GM12878 (cell line): ENCODE measurements around the gene IL1RAP. TPM values are rescaled to one million over a fixed set of nuclear protein-coding genes. Genes with fewer than 3 reads are reported as not detected.

ENCODE experiments used
- ATAC-seq: fragments of 200-7000 bp; cut with Tn5 transposase; 3 replicates; pipeline ENCODE4 v1.9.1; 2020; ENCODE audit warnings: mild to moderate bottlenecking, moderate library complexity
- BruUV-seq: library from RNA; stranded (reverse); fragments of 400-500 nt; replicated peaks from 2 replicates; lab custom pipeline; 2021; lab: Mats Ljungman, UMichigan
- CTCF ChIA-PET: fragments of 300-600 bp; sonication (Branson Sonifier 250); formaldehyde crosslinking; extraction: SDS; loops from one replicate; lab custom pipeline; 2021; ENCODE audit warnings: inconsistent platforms; lab: Yijun Ruan, JAX
- POLR2A ChIA-PET: fragments of 350-600 bp; formaldehyde crosslinking; extraction: SDS; loops from one replicate; lab custom pipeline; 2021; ENCODE audit warnings: inconsistent platforms; lab: Charles Lee
- RAD21 ChIA-PET: fragments of 300-600 bp; sonication (Branson Sonifier 250); formaldehyde crosslinking; loops from one replicate; lab custom pipeline; 2023; ENCODE audit warnings: antibody characterized with exemption; ENCODE audit not compliant: unreplicated experiment; lab: Charles Lee
- SMC1A ChIA-PET: fragments of 300-600 bp; sonication (Branson Sonifier 250); formaldehyde crosslinking; loops from one replicate; lab custom pipeline; 2023; ENCODE audit not compliant: unreplicated experiment, uncharacterized antibody; lab: Charles Lee
- DNase-seq: peaks from one replicate; pipeline ENCODE4 v3.0.0-alpha.2; 2011; ENCODE audit warnings: low read depth, low spot score
- FAIRE-seq: peaks from 3 replicates; lab custom pipeline; 2011; peaks lifted over from hg19 to GRCh38; lab: Jason Lieb, UNC
- H2AFZ ChIP-seq: 2 replicates; pipeline ENCODE4 v1.6.0; 2011; ENCODE audit warnings: low read depth, low read length, control low read depth; ENCODE audit not compliant: control insufficient read depth
- H3K27ac ChIP-seq: 2 replicates; pipeline ENCODE4 v1.5.1; 2011; ENCODE audit warnings: control low read depth; ENCODE audit not compliant: control insufficient read depth, insufficient read depth
- H3K27me3 ChIP-seq, 2 experiments: replicated peaks in 1 of 2; 2 replicates each; pipeline versions ENCODE4 v1.6.0 to v1.6.1; 2011; ENCODE audit warnings: low read length in 1 of 2; ENCODE audit not compliant: control insufficient read depth in 2 of 2, insufficient read depth in 2 of 2
- H3K36me3 ChIP-seq, 2 experiments: 2 replicates each; pipeline ENCODE4 v1.5.1; 2011; ENCODE audit warnings: low read length in 1 of 2; ENCODE audit not compliant: control insufficient read depth in 2 of 2, insufficient read depth in 2 of 2
- H3K4me1 ChIP-seq: 2 replicates; pipeline ENCODE4 v1.6.1; 2011; ENCODE audit warnings: mild to moderate bottlenecking, low read length, moderate library complexity, mixed read lengths; ENCODE audit not compliant: control insufficient read depth, insufficient read depth
- H3K4me2 ChIP-seq: 2 replicates; pipeline ENCODE4 v1.6.0; 2011; ENCODE audit warnings: control low read depth; ENCODE audit not compliant: control insufficient read depth, insufficient read depth
- H3K4me3 ChIP-seq: fragments of 200-600 bp; sonication (generic); 2 replicates; pipeline ENCODE4 v1.5.1; 2016
- H3K79me2 ChIP-seq: 2 replicates; pipeline ENCODE4 v1.6.0; 2011; ENCODE audit warnings: low read length; ENCODE audit not compliant: control insufficient read depth, insufficient read depth
- H3K9ac ChIP-seq: 2 replicates; pipeline ENCODE4 v1.8.0; 2011; ENCODE audit warnings: low read length, control low read depth, mixed read lengths; ENCODE audit not compliant: control insufficient read depth, insufficient read depth
- H3K9me3 ChIP-seq: replicated peaks from 3 replicates; pipeline ENCODE4 v1.5.1; 2011; ENCODE audit warnings: mild to moderate bottlenecking, low read length; ENCODE audit not compliant: control insufficient read depth, insufficient read depth
- H4K20me1 ChIP-seq: 2 replicates; pipeline ENCODE4 v1.6.0; 2011; ENCODE audit not compliant: control insufficient read depth, insufficient read depth
- CBX3 ChIP-seq: fragments of 200-600 bp; sonication (generic); IDR thresholded peaks from 2 replicates; pipeline ENCODE4 v1.6.1; 2016; ENCODE audit warnings: low read depth, borderline replicate concordance
- CHD1 ChIP-seq: IDR thresholded peaks from 2 replicates; pipeline ENCODE4 v1.6.1; 2012; ENCODE audit warnings: low read depth, low read length, improper control_type of control experiment
- ESRRA ChIP-seq: IDR thresholded peaks from 2 replicates; pipeline ENCODE4 v1.6.1; 2012; ENCODE audit warnings: mild to moderate bottlenecking, low read length, improper control_type of control experiment
- EZH2 ChIP-seq: IDR thresholded peaks from 2 replicates; pipeline ENCODE4 v1.6.1; 2012; ENCODE audit warnings: low read depth, mild to moderate bottlenecking, control low read depth, inconsistent platforms, low read length, borderline replicate concordance; ENCODE audit not compliant: control insufficient read depth
- FOXK2 ChIP-seq: fragments of 450-650 bp; IDR thresholded peaks from 2 replicates; pipeline ENCODE4 v1.6.1; 2017; ENCODE audit warnings: mild to moderate bottlenecking, moderate library complexity
- HDAC2 ChIP-seq: fragments of 200-600 bp; sonication (generic); IDR thresholded peaks from 2 replicates; pipeline ENCODE4 v1.6.1; 2017
- IRF4 ChIP-seq: IDR thresholded peaks from 2 replicates; pipeline ENCODE4 v1.6.1; 2011; ENCODE audit warnings: low read depth, low read length
- JUNB ChIP-seq: IDR thresholded peaks from 2 replicates; pipeline ENCODE4 v1.6.1; 2016; ENCODE audit warnings: antibody characterized with exemption, mild to moderate bottlenecking
- NFXL1 ChIP-seq: fragments of 450-650 bp; IDR thresholded peaks from 2 replicates; pipeline ENCODE4 v1.6.1; 2017; ENCODE audit warnings: antibody characterized with exemption, mild to moderate bottlenecking, borderline replicate concordance
- PAX5 ChIP-seq: IDR thresholded peaks from 2 replicates; pipeline ENCODE4 v1.6.1; 2011; ENCODE audit warnings: low read depth, low read length, borderline replicate concordance
- POLR2A ChIP-seq: IDR thresholded peaks from 2 replicates; pipeline ENCODE4 v1.6.1; 2011; ENCODE audit warnings: low read depth, mild to moderate bottlenecking, low read length
- RELA ChIP-seq: fragments of 450-650 bp; IDR thresholded peaks from 2 replicates; pipeline ENCODE4 v1.8.0; 2014; ENCODE audit warnings: borderline replicate concordance; ENCODE audit not compliant: partially characterized antibody
- SIN3A ChIP-seq: IDR thresholded peaks from 2 replicates; pipeline ENCODE4 v1.6.1; 2012; ENCODE audit warnings: low read depth, low read length, improper control_type of control experiment
- SMAD1 ChIP-seq: fragments of 450-650 bp; IDR thresholded peaks from 2 replicates; pipeline ENCODE4 v1.6.1; 2018; ENCODE audit warnings: mild to moderate bottlenecking, low read depth; ENCODE audit not compliant: partially characterized antibody
- SREBF2 ChIP-seq: IDR thresholded peaks from 2 replicates; pipeline ENCODE4 v1.6.1; 2012; ENCODE audit warnings: mild to moderate bottlenecking, low read length
- STAT3 ChIP-seq: IDR thresholded peaks from 2 replicates; pipeline ENCODE4 v1.6.1; 2011; ENCODE audit warnings: low read depth, low read length, improper control_type of control experiment
- YY1 ChIP-seq: IDR thresholded peaks from 2 replicates; pipeline ENCODE4 v1.6.1; 2011; ENCODE audit warnings: low read depth, mild to moderate bottlenecking, low read length
- ZNF217 ChIP-seq: fragments of 450-650 bp; IDR thresholded peaks from 2 replicates; pipeline ENCODE4 v1.6.1; 2017; ENCODE audit warnings: antibody characterized with exemption, mild to moderate bottlenecking
- ZNF384 ChIP-seq: IDR thresholded peaks from 2 replicates; pipeline ENCODE4 v1.6.1; 2012; ENCODE audit warnings: low read depth, mild to moderate bottlenecking, low read length, improper control_type of control experiment, borderline replicate concordance
- ZZZ3 ChIP-seq: IDR thresholded peaks from 2 replicates; pipeline ENCODE4 v1.6.1; 2011; ENCODE audit warnings: low read depth; ENCODE audit not compliant: control insufficient read depth, insufficient read length
- WGBS: methylation state at CpG from one replicate; pipeline ENCODE4 v1.1.6; 2016; ENCODE audit warnings: low lambda C conversion rate; ENCODE audit not compliant: insufficient replicate concordance, insufficient coverage; ENCODE audit errors: missing lambda C conversion rate; 5-methylcytosine and 5-hydroxymethylcytosine counted together
- in situ Hi-C: fragments of 300-500 bp; cut with MboI; formaldehyde crosslinking; loops from 9 replicates; pipeline ENCODE4 v1.14.3; 2018; ENCODE audit warnings: mixed read lengths
- intact Hi-C: fragments of 100-400 bp; cut with micrococcal nuclease; formaldehyde crosslinking; loops from one replicate; pipeline ENCODE4 v1.14.2; 2022; ENCODE audit not compliant: unreplicated experiment
- polyA plus RNA-seq, 11 experiments: library from polyadenylated mRNA; depleted of rRNA in 4 of 11; unstranded in 6 of 11; stranded (reverse) in 5 of 11; fragments of >200 nt; fragmentation: Nextera tagmentation in 4 of 11; fragmentation: Illumina TruSeq in 1 of 11; extraction: Ambion mirVana in 4 of 11; extraction: Trizol in 1 of 11; gene quantifications; 1 replicate in 1 of 11; 2 replicates in 10 of 11; pipeline versions ENCODE4 v1.2.1 to v1.2.3, GENCODE V29; 2011 to 2016; ENCODE audit warnings: inconsistent platforms in 2 of 11, missing spikeins in 2 of 11, low read depth in 1 of 11
- total RNA-seq, 4 experiments: library from RNA; depleted of rRNA in 3 of 4; stranded (reverse); fragments of >200 nt in 3 of 4; fragmentation: Illumina TruSeq in 1 of 4; extraction: Trizol in 1 of 4; gene quantifications; 2 replicates each; pipeline versions ENCODE4 v1.2.1 to v1.2.3, GENCODE V29; 2013 to 2021
- TF ChIP-seq, protein P1 (sequence below): fragments of 450-650 bp; IDR thresholded peaks from 2 replicates; pipeline ENCODE4 v1.6.1; 2017; ENCODE audit warnings: antibody characterized with exemption, mild to moderate bottlenecking, moderate library complexity
- TF ChIP-seq, protein P2 (sequence below): fragments of 450-650 bp; IDR thresholded peaks from 2 replicates; pipeline ENCODE4 v1.6.1; 2018; ENCODE audit warnings: borderline replicate concordance, mild to moderate bottlenecking; ENCODE audit not compliant: partially characterized antibody
- TF ChIP-seq, protein P3 (sequence below): IDR thresholded peaks from 2 replicates; pipeline ENCODE4 v1.6.1; 2012; ENCODE audit warnings: low read depth, low read length, improper control_type of control experiment

The IL1RAP gene
- total and polyA plus RNA-seq, 10 of the 15 experiments (the other 5 are each of a cell fraction or from before 2014, with no cell fraction given), result 0.17 to 1.0 (median 0.44) TPM; not detected in 1

DNA sequence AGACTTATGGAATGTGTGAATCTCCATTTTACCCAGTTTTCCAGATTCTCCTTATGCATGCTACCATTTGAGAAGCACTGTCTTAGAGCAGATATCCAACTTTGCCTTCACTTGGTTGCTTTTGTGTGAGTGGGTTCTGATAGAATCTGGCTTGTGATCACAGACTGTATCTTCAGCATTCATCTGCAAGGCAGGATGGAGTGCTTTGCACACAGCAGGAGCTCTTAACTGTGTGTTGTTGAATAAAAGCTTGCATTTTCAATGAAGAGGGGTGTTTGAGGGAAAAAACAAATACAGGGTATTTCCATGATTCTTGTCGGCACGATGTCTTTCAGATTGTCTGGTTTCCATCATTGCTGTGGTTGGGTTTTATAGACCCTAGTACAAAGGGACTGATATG lies 24.4 kb downstream of the IL1RAP start (continued):
- TF ChIP-seq RELA (no peak), STAT3 (no peak), HDAC2 (no peak), YY1 (no peak), ZZZ3 (no peak), SIN3A (no peak), SMAD1 (no peak)

DNA sequence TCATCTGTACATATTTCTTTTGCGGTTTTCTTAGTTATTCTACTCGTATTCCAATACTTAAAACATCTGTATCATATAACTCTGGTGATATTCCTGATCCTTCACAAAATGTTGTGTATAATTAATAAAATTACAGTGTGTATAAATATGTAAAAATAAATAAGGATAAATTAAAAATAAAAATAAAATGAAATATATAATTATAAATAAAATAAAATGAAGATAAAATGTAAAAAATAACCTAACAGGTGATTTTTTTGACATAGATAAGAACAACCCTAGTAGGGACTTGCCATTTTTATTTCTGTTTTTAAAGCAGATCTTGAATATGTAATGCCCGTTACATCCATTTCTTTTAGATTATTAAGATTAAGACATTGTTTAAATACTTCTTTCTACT lies 25.6 kb downstream of the IL1RAP start:
- no peaks in the 10 kb centered on the region for H4K20me1 ChIP-seq
- no peak overlapping the region for H2AFZ ChIP-seq
- in situ Hi-C loops (no loop called here), intact Hi-C loops (no loop called here)
- ChIA-PET CTCF (no interaction called here), SMC1A (no interaction called here), POLR2A (no interaction called here), RAD21 (no interaction called here)
- no peak for ATAC-seq
- H3K4me1 ChIP-seq, result no peaks in the 10 kb centered on the region
- no TSS peak for BruUV-seq
- no peak for FAIRE-seq
- 60% methylated on average over 3 of the region's 3 CpGs for WGBS
- no peak overlapping the region for H3K4me2 ChIP-seq
- H3K36me3 ChIP-seq, result no peaks in the 10 kb centered on the region
- H3K27ac ChIP-seq, result no peak overlapping the region
- H3K27me3 ChIP-seq, result no peaks in the 10 kb centered on the region
- no peak for DNase-seq
- no peaks in the 10 kb centered on the region for H3K9me3 ChIP-seq
- H3K4me3 ChIP-seq, result no peak overlapping the region
- no peak overlapping the region for H3K9ac ChIP-seq
- no peaks in the 10 kb centered on the region for H3K79me2 ChIP-seq
- TF ChIP-seq ESRRA (no peak), ZNF217 (no peak), CHD1 (no peak), IRF4 (no peak), JUNB (no peak), ZNF384 (no peak), STAT3 (no peak), SREBF2 (no peak), POLR2A (no peak), CBX3 (no peak), PAX5 (no peak), FOXK2 (no peak), NFXL1 (no peak), EZH2 (no peak)
- TF ChIP-seq, protein P1, sequence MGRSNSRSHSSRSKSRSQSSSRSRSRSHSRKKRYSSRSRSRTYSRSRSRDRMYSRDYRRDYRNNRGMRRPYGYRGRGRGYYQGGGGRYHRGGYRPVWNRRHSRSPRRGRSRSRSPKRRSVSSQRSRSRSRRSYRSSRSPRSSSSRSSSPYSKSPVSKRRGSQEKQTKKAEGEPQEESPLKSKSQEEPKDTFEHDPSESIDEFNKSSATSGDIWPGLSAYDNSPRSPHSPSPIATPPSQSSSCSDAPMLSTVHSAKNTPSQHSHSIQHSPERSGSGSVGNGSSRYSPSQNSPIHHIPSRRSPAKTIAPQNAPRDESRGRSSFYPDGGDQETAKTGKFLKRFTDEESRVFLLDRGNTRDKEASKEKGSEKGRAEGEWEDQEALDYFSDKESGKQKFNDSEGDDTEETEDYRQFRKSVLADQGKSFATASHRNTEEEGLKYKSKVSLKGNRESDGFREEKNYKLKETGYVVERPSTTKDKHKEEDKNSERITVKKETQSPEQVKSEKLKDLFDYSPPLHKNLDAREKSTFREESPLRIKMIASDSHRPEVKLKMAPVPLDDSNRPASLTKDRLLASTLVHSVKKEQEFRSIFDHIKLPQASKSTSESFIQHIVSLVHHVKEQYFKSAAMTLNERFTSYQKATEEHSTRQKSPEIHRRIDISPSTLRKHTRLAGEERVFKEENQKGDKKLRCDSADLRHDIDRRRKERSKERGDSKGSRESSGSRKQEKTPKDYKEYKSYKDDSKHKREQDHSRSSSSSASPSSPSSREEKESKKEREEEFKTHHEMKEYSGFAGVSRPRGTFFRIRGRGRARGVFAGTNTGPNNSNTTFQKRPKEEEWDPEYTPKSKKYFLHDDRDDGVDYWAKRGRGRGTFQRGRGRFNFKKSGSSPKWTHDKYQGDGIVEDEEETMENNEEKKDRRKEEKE, result no peak
- TF ChIP-seq, protein P2, sequence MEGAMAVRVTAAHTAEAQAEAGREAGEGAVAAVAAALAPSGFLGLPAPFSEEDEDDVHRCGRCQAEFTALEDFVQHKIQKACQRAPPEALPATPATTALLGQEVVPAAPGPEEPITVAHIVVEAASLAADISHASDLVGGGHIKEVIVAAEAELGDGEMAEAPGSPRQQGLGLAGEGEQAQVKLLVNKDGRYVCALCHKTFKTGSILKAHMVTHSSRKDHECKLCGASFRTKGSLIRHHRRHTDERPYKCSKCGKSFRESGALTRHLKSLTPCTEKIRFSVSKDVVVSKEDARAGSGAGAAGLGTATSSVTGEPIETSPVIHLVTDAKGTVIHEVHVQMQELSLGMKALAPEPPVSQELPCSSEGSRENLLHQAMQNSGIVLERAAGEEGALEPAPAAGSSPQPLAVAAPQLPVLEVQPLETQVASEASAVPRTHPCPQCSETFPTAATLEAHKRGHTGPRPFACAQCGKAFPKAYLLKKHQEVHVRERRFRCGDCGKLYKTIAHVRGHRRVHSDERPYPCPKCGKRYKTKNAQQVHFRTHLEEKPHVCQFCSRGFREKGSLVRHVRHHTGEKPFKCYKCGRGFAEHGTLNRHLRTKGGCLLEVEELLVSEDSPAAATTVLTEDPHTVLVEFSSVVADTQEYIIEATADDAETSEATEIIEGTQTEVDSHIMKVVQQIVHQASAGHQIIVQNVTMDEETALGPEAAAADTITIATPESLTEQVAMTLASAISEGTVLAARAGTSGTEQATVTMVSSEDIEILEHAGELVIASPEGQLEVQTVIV, result no peak
- TF ChIP-seq, protein P3, sequence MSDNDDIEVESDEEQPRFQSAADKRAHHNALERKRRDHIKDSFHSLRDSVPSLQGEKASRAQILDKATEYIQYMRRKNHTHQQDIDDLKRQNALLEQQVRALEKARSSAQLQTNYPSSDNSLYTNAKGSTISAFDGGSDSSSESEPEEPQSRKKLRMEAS, result no peak
